Measurements from ENCODE around the gene VSIG1.

GRCh38 chrX:108064001-108064400 is 19.1 kb downstream of the VSIG1 start:
- TF ChIP-seq TAF1 (IDR thresholded peaks at IDR 0.05; ENCODE audit: low read depth, low read length) (no peak), POLR2A (IDR thresholded peaks at IDR 0.05; ENCODE audit: low read depth, low read length) (no peak), POLR2AphosphoS5 (IDR thresholded peaks at IDR 0.05; ENCODE audit: low read depth, low read length) (no peak), SPI1 (IDR thresholded peaks at IDR 0.05; ENCODE audit: low read depth, low read length) (no peak), POU2F2 (IDR thresholded peaks at IDR 0.05; ENCODE audit: low read depth, low read length) (no peak)

Data from GM12891 (cell line).